Kidney epithelial cell (primary cell): Measurements from ENCODE around the gene ABCA13. TPM values are rescaled to one million over a fixed set of nuclear protein-coding genes. Genes with fewer than 3 reads are reported as not detected.

Source experiments
- DNase-seq: peaks from one replicate; pipeline ENCODE4 v3.0.0-alpha.2; 2010; ENCODE audit warnings: low read depth
- H3K27me3 ChIP-seq: 2 replicates; pipeline ENCODE4 v1.6.0; 2011; ENCODE audit warnings: low read length; ENCODE audit not compliant: control insufficient read depth, insufficient read depth
- H3K36me3 ChIP-seq: 2 replicates; pipeline ENCODE4 v1.5.1; 2011; ENCODE audit warnings: low read length; ENCODE audit not compliant: control insufficient read depth, insufficient read depth
- H3K4me3 ChIP-seq: 2 replicates; pipeline ENCODE4 v1.5.1; 2011; ENCODE audit warnings: low read depth, mild to moderate bottlenecking, control low read depth, low read length
- CTCF ChIP-seq: IDR thresholded peaks from 2 replicates; pipeline ENCODE4 v1.5.1; 2011; ENCODE audit warnings: mild to moderate bottlenecking, moderate library complexity, low read length, control low read depth, inconsistent platforms; ENCODE audit not compliant: insufficient read depth, poor library complexity, severe bottlenecking
- total RNA-seq: library from RNA; depleted of rRNA; stranded (reverse); fragments of >200 nt; gene quantifications from 2 replicates; pipeline ENCODE4 v1.2.3, GENCODE V29; 2015

The ABCA13 gene
- total RNA-seq, 1 donor from 2014 or later = 0.71 TPM

- H3K36me3 ChIP-seq = no peaks in the 10 kb centered on the region
- no peak for TF ChIP-seq CTCF
- H3K4me3 ChIP-seq = no peak overlapping the region
- H3K27me3 ChIP-seq = no peaks in the 10 kb centered on the region
- DNase-seq = no peak
Observed at GRCh38 chr7:48548667-48549066, 377.4 kb downstream of the ABCA13 start.

- H3K4me3 ChIP-seq = no peak overlapping the region
- no peak for DNase-seq
- no peaks in the 10 kb centered on the region for H3K36me3 ChIP-seq
- H3K27me3 ChIP-seq = no peaks in the 10 kb centered on the region
- no peak for TF ChIP-seq CTCF
Observed at GRCh38 chr7:48551652-48552051, 380.4 kb downstream of the ABCA13 start.

GRCh38 chr7:48563334-48563733 is 392.1 kb downstream of the ABCA13 start:
- Histone ChIP-seq H3K27me3 (no peaks in the 10 kb centered on the region), H3K36me3 (no peaks in the 10 kb centered on the region), H3K4me3 (no peak overlapping the region)
- DNase-seq = no peak
- no peak for TF ChIP-seq CTCF

- no peak for DNase-seq
- Histone ChIP-seq H3K36me3 (no peaks in the 10 kb centered on the region), H3K4me3 (no peak overlapping the region), H3K27me3 (no peaks in the 10 kb centered on the region)
- no peak for TF ChIP-seq CTCF
Observed at GRCh38 chr7:48575516-48575915, 404.3 kb downstream of the ABCA13 start.

- no peak for TF ChIP-seq CTCF
- Histone ChIP-seq H3K36me3 (no peaks in the 10 kb centered on the region), H3K4me3 (no peak overlapping the region), H3K27me3 (no peaks in the 10 kb centered on the region)
- no peak for DNase-seq
Observed at GRCh38 chr7:48587475-48587874, 416.2 kb downstream of the ABCA13 start.

- no peak for TF ChIP-seq CTCF
- no peaks in the 10 kb centered on the region for H3K36me3 ChIP-seq
- DNase-seq = no peak
- H3K27me3 ChIP-seq = no peaks in the 10 kb centered on the region
- H3K4me3 ChIP-seq = no peak overlapping the region
Observed at GRCh38 chr7:48594349-48594748, 423.1 kb downstream of the ABCA13 start.
